ENCODE data around the gene SNAP91. TPM values are rescaled to one million over a fixed set of nuclear protein-coding genes. Genes with fewer than 3 reads are reported as not detected.
"Not testable (repeated sequence)": the region's sequence is repeated elsewhere in the genome, so short reads cannot be mapped to it uniquely, and the experiment has no call there.

The SNAP91 gene
- total and polyA plus RNA-seq, 2 donors from 2014 or later = 0.82 TPM; not detected in 1

DNA sequence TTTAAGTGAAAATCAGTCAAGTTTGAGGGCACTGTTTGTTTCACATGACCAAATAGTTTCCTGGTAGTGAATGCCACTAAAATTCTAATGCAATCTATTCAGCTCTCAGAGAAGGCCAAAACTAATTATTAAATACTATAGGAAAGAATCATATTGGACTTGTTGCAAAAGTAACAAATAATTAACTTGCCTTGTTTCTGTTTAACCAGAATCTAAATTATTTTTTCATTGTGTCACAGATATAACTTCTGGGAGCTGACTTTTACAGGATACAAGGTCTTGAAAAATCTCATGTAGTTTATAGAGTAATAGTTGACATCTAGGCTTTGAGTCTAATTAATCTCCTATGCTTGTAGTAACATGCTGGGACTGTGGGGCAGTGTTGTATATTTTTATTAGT, 152.0 kb downstream of the SNAP91 start:
- Histone ChIP-seq H3K9me3 (ENCODE audit: control insufficient read depth in 2 of 3, insufficient read depth in 1 of 3, low read length in 3 of 3) (no peaks in the 10 kb centered on the region), H3K27me3 (ENCODE audit: control insufficient read depth, insufficient read depth, low read length) (no peaks in the 10 kb centered on the region), H3K9ac (ENCODE audit: low read length in 3 of 3) (no peak overlapping the region), H3K4me3 (ENCODE audit: low read length in 3 of 3) (no peak overlapping the region), H3K4me1 (ENCODE audit: control insufficient read depth in 2 of 3, insufficient read depth in 2 of 3, low read depth in 1 of 3, low read length in 3 of 3) (no peaks in the 10 kb centered on the region), H3K36me3 (ENCODE audit: control insufficient read depth in 2 of 3, insufficient read depth in 3 of 3, low read length in 3 of 3) (no peaks in the 10 kb centered on the region), H3K27ac (ENCODE audit: low read depth in 2 of 2, low read length in 2 of 2) (no peak overlapping the region)
- FAIRE-seq (no peak), DNase-seq (no peak)
- intact Hi-C loops (cut with DNase I) = no loop called here
- no peak for TF ChIP-seq CTCF (IDR thresholded peaks at IDR 0.05; ENCODE audit: borderline replicate concordance, extremely low read depth, insufficient read depth)

- H3K9me3 ChIP-seq (ENCODE audit: control insufficient read depth in 2 of 3, insufficient read depth in 1 of 3, low read length in 3 of 3); H3K27me3 ChIP-seq (ENCODE audit: control insufficient read depth, insufficient read depth, low read length); DNase-seq; H3K9ac ChIP-seq (ENCODE audit: low read length in 3 of 3); H3K4me3 ChIP-seq (ENCODE audit: low read length in 3 of 3); H3K27ac ChIP-seq (ENCODE audit: low read depth in 2 of 2, low read length in 2 of 2); FAIRE-seq; H3K4me1 ChIP-seq (ENCODE audit: control insufficient read depth in 2 of 3, insufficient read depth in 2 of 3, low read depth in 1 of 3, low read length in 3 of 3); intact Hi-C loops (cut with DNase I); H3K36me3 ChIP-seq (ENCODE audit: control insufficient read depth in 2 of 3, insufficient read depth in 3 of 3, low read length in 3 of 3): not testable (repeated sequence)
These were observed 157.2 kb downstream of the SNAP91 start for GRCh38 chr6:83551748-83552147.

DNA sequence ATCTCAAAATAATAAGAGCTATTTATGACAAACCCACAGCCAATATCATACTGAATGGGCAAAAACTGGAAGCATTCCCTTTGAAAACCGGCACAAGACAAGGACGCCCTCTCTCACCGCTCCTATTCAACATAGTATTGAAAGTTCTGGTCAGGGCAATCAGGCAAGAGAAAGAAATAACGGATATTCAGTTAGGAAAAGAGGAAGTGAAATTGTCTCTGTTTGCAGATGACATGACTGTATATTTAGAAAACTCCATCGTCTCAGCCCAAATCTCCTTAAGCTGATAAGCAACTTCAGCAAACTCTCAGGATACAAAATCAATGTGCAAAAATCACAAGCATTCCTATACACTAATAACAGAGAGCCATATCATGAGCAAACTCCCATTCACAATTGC, 158.4 kb downstream of the SNAP91 start:
- H3K4me3 ChIP-seq (ENCODE audit: low read length in 3 of 3); H3K27ac ChIP-seq (ENCODE audit: low read depth in 2 of 2, low read length in 2 of 2); H3K9me3 ChIP-seq (ENCODE audit: control insufficient read depth in 2 of 3, insufficient read depth in 1 of 3, low read length in 3 of 3); H3K9ac ChIP-seq (ENCODE audit: low read length in 3 of 3); FAIRE-seq; H3K36me3 ChIP-seq (ENCODE audit: control insufficient read depth in 2 of 3, insufficient read depth in 3 of 3, low read length in 3 of 3); intact Hi-C loops (cut with DNase I); H3K4me1 ChIP-seq (ENCODE audit: control insufficient read depth in 2 of 3, insufficient read depth in 2 of 3, low read depth in 1 of 3, low read length in 3 of 3); DNase-seq; H3K27me3 ChIP-seq (ENCODE audit: control insufficient read depth, insufficient read depth, low read length): not testable (repeated sequence)

GRCh38 chr6:83546636-83547035, 162.3 kb downstream of the SNAP91 start:
- DNase-seq (no peak), FAIRE-seq (no peak)
- no peak overlapping the region for H3K4me3 ChIP-seq (ENCODE audit: low read length in 3 of 3)
- H3K9ac ChIP-seq (ENCODE audit: low read length in 3 of 3) = no peak overlapping the region
- no peaks in the 10 kb centered on the region for H3K36me3 ChIP-seq (ENCODE audit: control insufficient read depth in 2 of 3, insufficient read depth in 3 of 3, low read length in 3 of 3)
- no peaks in the 10 kb centered on the region for H3K27me3 ChIP-seq (ENCODE audit: control insufficient read depth, insufficient read depth, low read length)
- H3K9me3 ChIP-seq (ENCODE audit: control insufficient read depth in 2 of 3, insufficient read depth in 1 of 3, low read length in 3 of 3) = no peaks in the 10 kb centered on the region
- no peak for TF ChIP-seq CTCF (IDR thresholded peaks at IDR 0.05; ENCODE audit: borderline replicate concordance, extremely low read depth, insufficient read depth)
- intact Hi-C loops (cut with DNase I) = no loop called here
- H3K27ac ChIP-seq (ENCODE audit: low read depth in 2 of 2, low read length in 2 of 2) = no peak overlapping the region
- H3K4me1 ChIP-seq (ENCODE audit: control insufficient read depth in 2 of 3, insufficient read depth in 2 of 3, low read depth in 1 of 3, low read length in 3 of 3) = no peaks in the 10 kb centered on the region

DNA sequence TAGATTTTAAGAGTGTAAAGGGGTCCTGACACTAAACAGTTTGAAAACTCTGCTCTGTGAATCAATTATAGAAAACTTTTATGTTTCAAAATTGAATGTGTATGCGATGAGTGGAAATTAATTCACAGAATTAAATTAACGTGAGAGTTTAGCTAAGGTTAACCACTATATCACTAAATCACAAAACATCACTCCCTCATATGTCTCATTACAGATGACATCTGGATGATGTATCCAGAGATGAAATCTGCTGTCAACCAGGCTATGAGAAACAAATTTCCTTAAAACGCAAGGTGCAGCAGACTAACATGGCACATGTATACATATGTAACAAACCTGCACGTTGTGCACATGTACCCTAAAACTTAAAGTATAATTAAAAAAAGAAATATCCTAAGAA, 169.2 kb downstream of the SNAP91 start:
- no peak for TF ChIP-seq CTCF (IDR thresholded peaks at IDR 0.05; ENCODE audit: borderline replicate concordance, extremely low read depth, insufficient read depth)
- Histone ChIP-seq H3K4me3 (ENCODE audit: low read length in 3 of 3) (no peak overlapping the region), H3K9ac (ENCODE audit: low read length in 3 of 3) (no peak overlapping the region), H3K36me3 (ENCODE audit: control insufficient read depth in 2 of 3, insufficient read depth in 3 of 3, low read length in 3 of 3) (no peaks in the 10 kb centered on the region), H3K4me1 (ENCODE audit: control insufficient read depth in 2 of 3, insufficient read depth in 2 of 3, low read depth in 1 of 3, low read length in 3 of 3) (no peaks in the 10 kb centered on the region), H3K27me3 (ENCODE audit: control insufficient read depth, insufficient read depth, low read length) (no peaks in the 10 kb centered on the region), H3K27ac (ENCODE audit: low read depth in 2 of 2, low read length in 2 of 2) (no peak overlapping the region), H3K9me3 (ENCODE audit: control insufficient read depth in 2 of 3, insufficient read depth in 1 of 3, low read length in 3 of 3) (no peaks in the 10 kb centered on the region)
- intact Hi-C loops (cut with DNase I) = no loop called here
- DNase-seq (no peak), FAIRE-seq (no peak)

All from kidney (tissue), 14 donors.